ENCODE data around the gene POPDC2.
"Not testable (repeated sequence)": the region's sequence is repeated elsewhere in the genome, so short reads cannot be mapped to it uniquely, and the experiment has no call there.

POPDC2 gene

DNA sequence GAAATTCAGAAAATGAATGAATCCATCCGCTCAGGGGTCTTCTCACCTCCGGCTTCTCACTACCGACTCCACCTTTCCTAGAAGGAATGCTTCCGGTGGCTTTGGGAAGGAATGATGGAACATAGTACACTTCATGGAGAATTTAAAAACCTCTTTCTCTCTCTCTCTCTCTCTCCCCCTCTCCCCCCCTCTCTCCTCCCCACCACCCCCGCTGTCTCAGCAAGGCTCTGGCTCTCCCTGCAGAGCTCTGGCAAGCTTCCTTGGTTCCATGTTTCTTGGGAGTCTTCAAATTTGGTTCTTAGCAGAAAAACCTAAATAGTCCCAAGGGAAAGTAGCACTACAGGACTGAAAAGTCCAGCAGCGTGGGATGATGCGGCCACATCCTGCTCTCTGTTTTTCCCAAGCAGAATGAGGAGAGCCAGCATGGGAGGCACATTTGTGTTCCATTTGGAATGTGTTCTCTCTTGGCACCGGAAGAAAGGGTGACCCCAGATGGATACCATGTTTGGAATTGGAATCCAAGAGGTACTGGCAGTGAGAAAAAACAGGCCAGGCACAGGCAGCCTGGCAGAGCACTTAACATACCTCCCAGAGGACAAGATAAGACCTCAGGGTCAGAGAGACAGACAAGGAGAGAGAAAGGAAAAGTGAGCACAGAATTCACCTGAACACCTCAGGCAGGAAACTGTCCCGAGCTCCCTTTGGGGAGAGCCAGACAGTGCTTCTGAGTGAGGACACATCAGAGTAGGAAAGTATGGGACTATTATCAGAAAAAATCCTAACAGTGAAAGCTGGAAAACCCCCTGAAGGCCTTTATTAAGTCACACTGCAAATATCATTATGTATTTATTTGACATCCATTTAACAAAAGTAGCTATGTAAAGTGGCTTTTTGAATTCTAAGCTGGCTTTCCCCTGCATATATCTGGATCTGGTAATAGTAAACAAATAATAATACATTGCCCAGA is at the start of gene POPDC2:
TSS of gene POPDC2 (minus strand) at position 116 of the 967 bp plus-strand sequence. CDS start 166 bp downstream, outside the sequence.
- H3K27ac Mint-ChIP-seq: no peak within 1 kb of the TSS
- no peaks in the 10 kb centered on the region for H3K9me3 Mint-ChIP-seq (ENCODE audit: low read depth)
- peaks cover 8% of the 10 kb centered on the region for H3K36me3 Mint-ChIP-seq
- H3K4me3 Mint-ChIP-seq: no peak within 1 kb of the TSS
- H3K27me3 Mint-ChIP-seq: no peaks in the 10 kb centered on the region
- peaks cover 2% of the 10 kb centered on the region for H3K4me1 Mint-ChIP-seq (ENCODE audit: low read depth)

DNA sequence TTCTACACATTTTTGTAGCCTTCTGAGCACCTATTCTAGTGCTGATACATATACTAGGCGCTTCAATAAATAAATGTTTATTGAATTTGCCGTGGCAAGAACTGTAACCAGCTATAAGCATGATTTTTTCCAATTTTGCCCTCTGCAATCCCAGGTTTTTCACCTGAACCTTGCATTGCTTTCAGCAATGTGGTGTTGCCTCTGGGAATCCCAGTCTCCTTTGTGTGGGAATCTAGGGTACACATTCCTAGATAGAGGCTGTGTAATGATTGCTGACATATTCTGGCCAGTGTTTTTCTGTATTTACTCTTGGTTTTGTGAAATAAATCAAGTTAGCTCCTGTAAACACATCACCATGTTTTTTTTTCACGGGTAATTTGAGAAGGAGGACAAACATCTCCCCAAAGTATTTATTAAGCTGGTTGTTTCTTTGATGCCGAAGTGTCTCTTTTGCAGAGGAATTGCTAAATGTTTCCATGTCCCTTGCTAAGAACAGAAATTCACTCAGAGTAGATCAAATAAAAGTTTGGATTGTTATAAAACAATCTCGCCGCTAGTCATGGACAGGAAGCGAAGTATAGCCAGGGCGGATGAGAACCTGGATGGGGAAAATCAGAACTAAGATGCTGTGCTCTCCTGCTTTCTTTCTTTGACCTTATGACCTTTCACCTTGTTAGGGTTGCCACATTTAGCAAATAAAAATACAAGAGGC is 43.6 kb upstream of the POPDC2 start:
- H3K4me3 Mint-ChIP-seq: peak overlapping the region; percentile 83
- no peaks in the 10 kb centered on the region for H3K27me3 Mint-ChIP-seq
- H3K9me3 Mint-ChIP-seq (ENCODE audit: low read depth): no peaks in the 10 kb centered on the region
- no peaks in the 10 kb centered on the region for H3K36me3 Mint-ChIP-seq
- peaks cover 36% of the 10 kb centered on the region for H3K4me1 Mint-ChIP-seq (ENCODE audit: low read depth)
- no peak overlapping the region for H3K27ac Mint-ChIP-seq

DNA sequence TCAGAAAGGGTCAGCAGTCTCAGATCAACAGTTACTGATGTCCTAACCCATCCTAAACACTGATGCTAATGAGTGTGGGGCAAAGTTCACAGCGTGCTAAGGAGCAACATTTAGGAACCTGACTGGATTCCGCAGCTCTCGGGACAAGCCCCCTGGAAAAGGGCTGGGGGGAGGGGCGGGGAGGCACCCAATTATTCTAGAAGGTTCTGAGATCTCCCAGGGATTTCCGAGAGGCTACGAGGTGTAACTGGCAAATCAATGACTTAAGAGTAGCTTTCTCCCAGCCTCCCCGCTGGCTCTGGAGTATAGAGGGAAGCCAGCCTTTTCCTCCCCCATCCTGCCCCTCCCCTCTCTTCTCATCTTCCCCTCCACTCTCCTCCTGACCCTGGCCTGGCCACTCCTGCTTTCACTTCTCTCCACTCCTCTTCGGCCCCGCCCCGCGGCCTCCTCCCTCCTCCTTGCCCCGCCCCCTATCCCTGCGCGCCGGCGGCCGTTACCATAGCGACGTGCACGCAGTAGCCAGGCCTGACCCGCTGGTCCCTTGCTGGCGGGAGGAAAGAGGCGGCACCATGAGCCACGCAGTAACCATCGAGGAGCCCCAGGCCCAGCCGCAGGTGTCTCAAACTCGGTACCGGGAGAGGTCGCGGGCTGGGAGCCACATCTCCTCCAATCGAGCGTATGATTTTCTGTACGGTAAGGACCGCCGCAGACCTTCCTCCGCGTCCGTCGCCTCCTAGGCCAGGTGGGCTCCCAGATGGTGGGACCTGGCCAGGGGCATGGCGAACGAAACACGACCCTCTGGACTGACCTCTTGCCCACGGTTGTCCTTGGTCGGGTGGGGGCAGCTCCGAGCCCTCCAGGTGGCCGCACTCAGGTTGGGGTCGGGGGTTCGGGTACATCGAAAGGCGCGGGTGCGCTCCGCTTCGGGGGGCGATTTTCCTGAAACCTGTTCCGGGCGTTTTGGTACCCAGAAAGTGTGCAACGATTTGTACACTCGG is 42.4 kb upstream of the POPDC2 start, which contains the start of gene CFAP91:
TSS of gene CFAP91 (plus strand) at position 493 of the 998 bp plus-strand sequence. CDS start at position 570, 77 bp downstream.
- Mint-ChIP-seq H3K4me3 (peak within 1 kb of the TSS; percentile 83), H3K27ac (no peak within 1 kb of the TSS), H3K9me3 (ENCODE audit: low read depth) (no peaks in the 10 kb centered on the region), H3K36me3 (no peaks in the 10 kb centered on the region), H3K4me1 (ENCODE audit: low read depth) (peaks cover 36% of the 10 kb centered on the region), H3K27me3 (no peaks in the 10 kb centered on the region)

GRCh38 chr3:119700920-119701734 is 40.7 kb upstream of the POPDC2 start:
- Mint-ChIP-seq H3K27me3 (no peaks in the 10 kb centered on the region), H3K27ac (peak overlapping the region; percentile 94), H3K36me3 (no peaks in the 10 kb centered on the region), H3K4me3 (peak overlapping the region; percentile 27), H3K9me3 (ENCODE audit: low read depth) (no peaks in the 10 kb centered on the region), H3K4me1 (ENCODE audit: low read depth) (peaks cover 36% of the 10 kb centered on the region)

DNA sequence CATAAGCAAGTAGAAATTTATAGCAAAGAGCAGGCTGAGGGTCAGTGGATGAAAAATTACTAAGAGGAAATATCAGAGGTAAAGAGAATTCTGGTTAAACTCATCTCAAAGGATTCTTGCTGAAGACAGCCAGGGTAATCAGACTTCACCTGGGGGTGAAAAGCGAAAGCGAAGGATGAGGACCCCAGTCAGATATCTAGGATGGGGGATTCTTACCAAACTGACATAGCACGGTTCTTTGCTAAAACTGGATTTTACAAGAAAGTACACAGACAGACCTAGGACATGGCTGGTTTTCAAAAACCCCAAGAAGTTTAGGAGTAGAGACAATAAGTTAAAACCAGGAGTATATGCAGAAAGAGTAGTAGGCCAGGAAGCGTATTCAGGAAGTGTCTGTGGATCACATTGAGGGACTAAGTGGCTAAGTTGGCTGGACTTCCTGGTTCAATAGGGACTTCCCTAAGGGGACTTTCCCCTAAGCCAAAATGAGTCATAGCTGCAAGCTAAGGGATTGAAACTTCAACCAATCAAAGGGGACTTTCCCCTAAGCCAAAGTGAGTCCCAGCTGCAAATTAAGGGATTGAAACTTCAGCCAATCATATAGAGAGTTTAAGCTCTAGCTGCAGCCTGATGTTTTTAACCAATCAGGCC is 40.0 kb upstream of the POPDC2 start:
- H3K9me3 Mint-ChIP-seq (ENCODE audit: low read depth): no peaks in the 10 kb centered on the region
- no peaks in the 10 kb centered on the region for H3K36me3 Mint-ChIP-seq
- peak overlapping the region; percentile 94 for H3K27ac Mint-ChIP-seq
- H3K4me1 Mint-ChIP-seq (ENCODE audit: low read depth): peaks cover 36% of the 10 kb centered on the region
- H3K4me3 Mint-ChIP-seq: peak overlapping the region; percentile 27
- no peaks in the 10 kb centered on the region for H3K27me3 Mint-ChIP-seq

DNA sequence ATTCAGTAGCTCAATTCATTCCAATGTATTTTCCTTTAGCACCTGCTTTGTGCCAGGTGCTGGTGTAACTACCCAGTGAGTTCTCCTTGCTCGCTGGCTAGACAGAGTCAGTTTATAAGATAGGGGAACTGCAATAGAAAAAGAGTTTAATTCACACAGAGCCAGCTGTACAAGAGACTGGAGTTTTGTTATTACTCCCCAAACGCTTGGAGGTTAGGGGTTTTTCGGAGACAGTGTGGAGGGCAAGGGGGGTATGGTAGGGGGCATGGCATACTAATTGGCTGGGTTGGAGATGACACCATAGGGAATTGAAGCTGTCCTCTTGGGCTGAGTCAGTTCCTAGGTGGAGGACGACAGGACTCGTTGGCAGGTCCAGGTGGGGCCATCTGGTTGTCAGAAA is 37.0 kb upstream of the POPDC2 start:
- Mint-ChIP-seq H3K27me3 (no peaks in the 10 kb centered on the region), H3K27ac (peak overlapping the region; percentile 22), H3K4me3 (no peak overlapping the region), H3K4me1 (ENCODE audit: low read depth) (peaks cover 30% of the 10 kb centered on the region), H3K9me3 (ENCODE audit: low read depth) (no peaks in the 10 kb centered on the region), H3K36me3 (peaks cover 2% of the 10 kb centered on the region)

DNA sequence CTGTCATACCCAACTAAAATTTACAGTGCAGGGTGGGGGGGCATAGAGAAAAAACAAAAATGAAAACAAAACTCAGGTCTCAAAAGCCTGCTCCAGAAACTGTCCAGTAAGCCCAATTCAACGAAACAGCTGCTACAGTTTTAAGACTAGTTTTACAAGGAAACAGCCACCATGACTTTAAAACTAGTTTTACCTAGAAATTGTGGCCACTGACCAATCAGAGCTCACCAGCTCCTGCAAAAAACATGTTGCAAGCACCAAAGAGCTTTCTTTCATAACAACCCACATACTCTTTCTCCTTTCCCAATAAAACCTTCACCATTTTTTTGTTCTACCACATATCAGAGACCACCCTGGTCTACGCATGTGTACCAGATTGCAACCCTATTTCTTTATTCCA is 35.1 kb upstream of the POPDC2 start:
- peaks cover 12% of the 10 kb centered on the region for H3K4me1 Mint-ChIP-seq (ENCODE audit: low read depth)
- no peaks in the 10 kb centered on the region for H3K9me3 Mint-ChIP-seq (ENCODE audit: low read depth)
- peaks cover 2% of the 10 kb centered on the region for H3K36me3 Mint-ChIP-seq
- no peaks in the 10 kb centered on the region for H3K27me3 Mint-ChIP-seq
- no peak overlapping the region for H3K27ac Mint-ChIP-seq
- H3K4me3 Mint-ChIP-seq: no peak overlapping the region

- H3K27me3 Mint-ChIP-seq: peaks cover 9% of the 10 kb centered on the region
- no peak overlapping the region for H3K4me3 Mint-ChIP-seq
- H3K27ac Mint-ChIP-seq: no peak overlapping the region
- H3K36me3 Mint-ChIP-seq: peaks cover 9% of the 10 kb centered on the region
- H3K9me3 Mint-ChIP-seq (ENCODE audit: low read depth): peaks cover 6% of the 10 kb centered on the region
- H3K4me1 Mint-ChIP-seq (ENCODE audit: low read depth): no peaks in the 10 kb centered on the region
Measured at GRCh38 chr3:119690043-119690656, 29.8 kb upstream of the POPDC2 start.

- Mint-ChIP-seq H3K9me3 (ENCODE audit: low read depth) (peaks cover 6% of the 10 kb centered on the region), H3K4me1 (ENCODE audit: low read depth) (no peaks in the 10 kb centered on the region), H3K4me3 (no peak overlapping the region), H3K27ac (no peak overlapping the region), H3K27me3 (peaks cover 6% of the 10 kb centered on the region), H3K36me3 (peaks cover 7% of the 10 kb centered on the region)
Measured at GRCh38 chr3:119683421-119683820, 23.0 kb upstream of the POPDC2 start.

- Mint-ChIP-seq H3K27me3 (no peaks in the 10 kb centered on the region), H3K36me3 (peaks cover 2% of the 10 kb centered on the region), H3K4me1 (ENCODE audit: low read depth) (peaks cover 11% of the 10 kb centered on the region), H3K9me3 (ENCODE audit: low read depth) (no peaks in the 10 kb centered on the region), H3K27ac (no peak overlapping the region), H3K4me3 (no peak overlapping the region)
Measured at GRCh38 chr3:119681279-119681678, 20.9 kb upstream of the POPDC2 start.

GRCh38 chr3:119679874-119680273 is 19.5 kb upstream of the POPDC2 start:
- Mint-ChIP-seq H3K27me3 (no peaks in the 10 kb centered on the region), H3K4me1 (ENCODE audit: low read depth) (peaks cover 25% of the 10 kb centered on the region), H3K36me3 (peaks cover 5% of the 10 kb centered on the region), H3K9me3 (ENCODE audit: low read depth) (no peaks in the 10 kb centered on the region), H3K27ac (no peak overlapping the region), H3K4me3 (no peak overlapping the region)

- H3K36me3 Mint-ChIP-seq; H3K9me3 Mint-ChIP-seq (ENCODE audit: low read depth); H3K4me3 Mint-ChIP-seq; H3K27ac Mint-ChIP-seq; H3K27me3 Mint-ChIP-seq: not testable (repeated sequence)
- H3K4me1 Mint-ChIP-seq (ENCODE audit: low read depth): peaks cover 29% of the 10 kb centered on the region
Measured at GRCh38 chr3:119678209-119678608, 17.8 kb upstream of the POPDC2 start.

DNA sequence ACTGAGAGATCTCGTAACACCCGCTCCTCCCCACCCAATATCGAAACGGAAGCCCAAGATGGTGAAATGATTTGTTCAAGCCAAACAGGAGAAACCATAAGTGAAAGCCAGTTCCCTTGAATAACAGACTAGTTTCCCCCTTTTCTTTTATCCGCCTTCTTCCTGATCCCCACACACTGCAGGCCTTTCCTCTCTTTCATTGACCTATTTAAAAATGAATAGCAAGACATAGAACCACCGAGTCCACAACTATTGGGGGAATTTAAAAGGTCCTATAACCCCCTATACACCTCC is 17.2 kb upstream of the POPDC2 start:
- Mint-ChIP-seq H3K27me3 (no peaks in the 10 kb centered on the region), H3K27ac (peak overlapping the region; percentile 90), H3K36me3 (peaks cover 5% of the 10 kb centered on the region), H3K9me3 (ENCODE audit: low read depth) (no peaks in the 10 kb centered on the region), H3K4me3 (peak overlapping the region; percentile 95), H3K4me1 (ENCODE audit: low read depth) (peaks cover 33% of the 10 kb centered on the region)
